Mesothelial cell of epicardium (in vitro differentiated cells): ENCODE results near the gene DCAF6. TPM values are rescaled to one million over a fixed set of nuclear protein-coding genes. Genes with fewer than 3 reads are reported as not detected.

Source experiments
- DNase-seq, 2 experiments: peaks; one replicate each; pipeline ENCODE4 v3.0.0; 2021; ENCODE audit warnings: low spot score in 2 of 2; ENCODE audit not compliant: unreplicated experiment in 2 of 2
- H3K27ac Mint-ChIP-seq: 2 replicates; pipeline ENCODE4 v1.8.0; 2021; ENCODE audit warnings: mixed read lengths
- H3K27me3 Mint-ChIP-seq: 2 replicates; pipeline ENCODE4 v1.8.0; 2021; ENCODE audit warnings: low read depth, mixed read lengths
- H3K36me3 Mint-ChIP-seq: 2 replicates; pipeline ENCODE4 v1.8.0; 2021; ENCODE audit warnings: mixed read lengths
- H3K4me1 Mint-ChIP-seq: 2 replicates; pipeline ENCODE4 v1.8.0; 2021; ENCODE audit warnings: mixed read lengths
- H3K4me3 Mint-ChIP-seq: 2 replicates; pipeline ENCODE4 v1.8.0; 2021; ENCODE audit warnings: mild to moderate bottlenecking, moderate library complexity, mixed read lengths
- H3K9me3 Mint-ChIP-seq: 2 replicates; pipeline ENCODE4 v1.8.0; 2021; ENCODE audit warnings: mixed read lengths
- CTCF ChIP-seq: fragments of 200-600 bp; sonication (generic); IDR thresholded peaks from one replicate; pipeline ENCODE4 v1.5.0; 2021; ENCODE audit warnings: antibody characterized with exemption; ENCODE audit not compliant: unreplicated experiment
- total RNA-seq: library from RNA; stranded (reverse); gene quantifications from 3 replicates; pipeline ENCODE4 v1.2.1, GENCODE V29; 2021

DCAF6 gene
- total RNA-seq, 1 donor from 2014 or later, result 34.0 TPM

GRCh38 chr1:167991546-167991945, 55.1 kb downstream of the DCAF6 start:
- peaks cover under 1% of the 10 kb centered on the region for H3K4me1 Mint-ChIP-seq
- H3K4me3 Mint-ChIP-seq, result no peak overlapping the region

GRCh38 chr1:167993720-167994119, 57.2 kb downstream of the DCAF6 start:
- H3K4me1 Mint-ChIP-seq, result peaks cover 8% of the 10 kb centered on the region
- no peak overlapping the region for H3K27ac Mint-ChIP-seq
- H3K4me3 Mint-ChIP-seq, result no peak overlapping the region
- no peaks in the 10 kb centered on the region for H3K27me3 Mint-ChIP-seq
- no peaks in the 10 kb centered on the region for H3K9me3 Mint-ChIP-seq
- peaks cover 17% of the 10 kb centered on the region for H3K36me3 Mint-ChIP-seq
- DNase-seq, result no peak
- TF ChIP-seq CTCF, result no peak

More at GRCh38 chr1:167991546-167991945, 55.1 kb downstream of the DCAF6 start:
- DNase-seq, result no peak
- no peaks in the 10 kb centered on the region for H3K27me3 Mint-ChIP-seq
- H3K9me3 Mint-ChIP-seq, result no peaks in the 10 kb centered on the region
- H3K27ac Mint-ChIP-seq, result no peak overlapping the region
- peaks cover 17% of the 10 kb centered on the region for H3K36me3 Mint-ChIP-seq
- no peak for TF ChIP-seq CTCF

GRCh38 chr1:167994560-167994959, 58.1 kb downstream of the DCAF6 start:
- no peak for TF ChIP-seq CTCF
- Mint-ChIP-seq H3K4me1 (peaks cover 8% of the 10 kb centered on the region), H3K9me3 (no peaks in the 10 kb centered on the region), H3K4me3 (no peak overlapping the region), H3K36me3 (peaks cover 19% of the 10 kb centered on the region), H3K27me3 (no peaks in the 10 kb centered on the region), H3K27ac (no peak overlapping the region)
- DNase-seq, result no peak

GRCh38 chr1:167995038-167995437, 58.6 kb downstream of the DCAF6 start:
- DNase-seq, result no peak
- H3K4me3 Mint-ChIP-seq, result no peak overlapping the region
- H3K9me3 Mint-ChIP-seq, result no peaks in the 10 kb centered on the region
- H3K27ac Mint-ChIP-seq, result no peak overlapping the region
- H3K36me3 Mint-ChIP-seq, result peaks cover 19% of the 10 kb centered on the region
- no peaks in the 10 kb centered on the region for H3K27me3 Mint-ChIP-seq
- TF ChIP-seq CTCF, result no peak
- peaks cover 8% of the 10 kb centered on the region for H3K4me1 Mint-ChIP-seq

- Mint-ChIP-seq H3K4me3 (no peak overlapping the region), H3K27ac (no peak overlapping the region)
- TF ChIP-seq CTCF, result no peak
Measured at GRCh38 chr1:167996266-167996665, 59.8 kb downstream of the DCAF6 start.

GRCh38 chr1:167997037-167997575, 60.6 kb downstream of the DCAF6 start:
- Mint-ChIP-seq H3K27me3 (no peaks in the 10 kb centered on the region), H3K4me3 (no peak overlapping the region), H3K9me3 (no peaks in the 10 kb centered on the region), H3K36me3 (peaks cover 18% of the 10 kb centered on the region), H3K4me1 (peaks cover 15% of the 10 kb centered on the region), H3K27ac (peak overlapping the region; percentile 59)
- DNase-seq, result no peak
- TF ChIP-seq CTCF, result no peak

More at GRCh38 chr1:167996266-167996665, 59.8 kb downstream of the DCAF6 start:
- H3K36me3 Mint-ChIP-seq, result peaks cover 22% of the 10 kb centered on the region
- no peaks in the 10 kb centered on the region for H3K27me3 Mint-ChIP-seq
- DNase-seq, result no peak
- H3K4me1 Mint-ChIP-seq, result peaks cover 12% of the 10 kb centered on the region
- H3K9me3 Mint-ChIP-seq, result no peaks in the 10 kb centered on the region
